DOHH2 (cell line): ENCODE data around the gene KDM1A.

Experiments
- H3F3A ChIP-seq: fragments of 200-600 bp; sonication (generic), shearing (Covaris generic); 2 replicates; pipeline ENCODE4 v1.6.0; 2016; ENCODE audit warnings: antibody characterized with exemption, mild to moderate bottlenecking; ENCODE audit not compliant: control insufficient read depth, insufficient read depth
- H3K27ac ChIP-seq: fragments of 200-600 bp; sonication (generic); 2 replicates; pipeline ENCODE4 v1.5.1; 2014; ENCODE audit warnings: low read depth, mild to moderate bottlenecking, low read length, moderate library complexity
- H3K27me3 ChIP-seq: fragments of 200-600 bp; sonication (generic); 2 replicates; pipeline ENCODE4 v1.6.1; 2014; ENCODE audit warnings: mild to moderate bottlenecking, low read length, mixed read lengths; ENCODE audit not compliant: control insufficient read depth
- H3K36me3 ChIP-seq: fragments of 200-600 bp; sonication (generic); 2 replicates; pipeline ENCODE4 v1.6.1; 2014; ENCODE audit warnings: mild to moderate bottlenecking, low read length, moderate library complexity, mixed read lengths; ENCODE audit not compliant: control insufficient read depth
- H3K4me1 ChIP-seq: fragments of 200-600 bp; sonication (generic); 2 replicates; pipeline ENCODE4 v1.6.1; 2014; ENCODE audit warnings: mild to moderate bottlenecking, low read length, mixed read lengths; ENCODE audit not compliant: control insufficient read depth
- H3K4me2 ChIP-seq: fragments of 200-600 bp; sonication (generic); 2 replicates; pipeline ENCODE4 v1.6.0; 2014; ENCODE audit warnings: mild to moderate bottlenecking, low read length, moderate library complexity
- H3K4me3 ChIP-seq: fragments of 200-600 bp; sonication (generic); 2 replicates; pipeline ENCODE4 v1.5.1; 2014; ENCODE audit warnings: mild to moderate bottlenecking, low read length, mixed read lengths
- H3K79me2 ChIP-seq: fragments of 200-600 bp; sonication (generic); 2 replicates; pipeline ENCODE4 v1.6.1; 2014; ENCODE audit warnings: mild to moderate bottlenecking, low read length, mixed read lengths; ENCODE audit not compliant: control insufficient read depth
- H3K9me2 ChIP-seq: fragments of 200-600 bp; sonication (generic); replicated peaks from 2 replicates; pipeline ENCODE4 v1.6.1; 2014; ENCODE audit warnings: mild to moderate bottlenecking, low read length, mixed read lengths; ENCODE audit not compliant: control insufficient read depth
- H3K9me3 ChIP-seq: fragments of 200-600 bp; sonication (generic); 2 replicates; pipeline ENCODE4 v1.6.1; 2014; ENCODE audit warnings: antibody characterized with exemption, low read length, mixed read lengths; ENCODE audit not compliant: control insufficient read depth, insufficient read depth
- H4K20me1 ChIP-seq: fragments of 200-600 bp; sonication (generic); 2 replicates; pipeline ENCODE4 v1.6.0; 2014; ENCODE audit warnings: low read depth, mild to moderate bottlenecking, antibody characterized with exemption, low read length, moderate library complexity; ENCODE audit not compliant: control insufficient read depth, insufficient read depth
- EZH2phosphoT487 ChIP-seq: fragments of 200-600 bp; sonication (generic); IDR thresholded peaks from 2 replicates; pipeline ENCODE4 v1.6.1; 2017; ENCODE audit warnings: borderline replicate concordance, mild to moderate bottlenecking, antibody characterized with exemption, low read length, moderate library complexity, mixed read lengths
- TF ChIP-seq, protein P1 (sequence below): fragments of 200-600 bp; sonication (generic); IDR thresholded peaks from one replicate; pipeline ENCODE4 v1.5.1; 2014; ENCODE audit warnings: antibody characterized with exemption, mild to moderate bottlenecking, low read depth, low read length; ENCODE audit not compliant: poor library complexity, severe bottlenecking

The KDM1A gene

DNA sequence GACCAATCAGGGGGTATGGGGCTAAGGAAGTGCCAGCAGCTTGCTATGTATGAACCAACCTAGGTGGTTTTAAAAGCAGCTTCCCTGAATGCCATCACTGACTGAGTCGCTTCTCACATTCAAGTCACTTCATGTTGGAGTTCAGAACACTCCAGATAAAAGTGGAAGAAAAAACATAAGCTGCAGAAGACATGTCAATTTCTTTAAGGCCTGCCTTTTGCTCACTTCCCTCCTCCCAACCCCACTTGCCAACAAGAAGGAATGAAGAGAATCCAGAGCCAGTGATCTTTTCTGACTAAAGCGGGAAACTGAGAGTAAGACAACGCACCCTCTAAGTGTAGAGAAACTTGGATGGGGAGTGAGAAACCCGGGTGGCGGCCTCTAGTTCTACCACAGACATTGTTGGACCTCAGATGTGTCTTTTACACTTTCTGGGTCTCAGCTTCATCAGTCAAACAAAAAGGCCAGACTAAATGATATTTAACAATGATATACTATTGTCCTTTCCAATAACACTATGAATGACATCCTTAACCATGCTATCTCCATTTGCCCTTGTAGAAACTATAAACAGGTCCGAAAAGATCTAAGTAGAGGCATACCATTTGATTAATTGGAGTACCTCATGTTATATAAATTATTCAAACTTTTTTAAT is 95.3 kb downstream of the KDM1A start:
- TF ChIP-seq EZH2phosphoT487 = no peak
- TF ChIP-seq, protein P1, sequence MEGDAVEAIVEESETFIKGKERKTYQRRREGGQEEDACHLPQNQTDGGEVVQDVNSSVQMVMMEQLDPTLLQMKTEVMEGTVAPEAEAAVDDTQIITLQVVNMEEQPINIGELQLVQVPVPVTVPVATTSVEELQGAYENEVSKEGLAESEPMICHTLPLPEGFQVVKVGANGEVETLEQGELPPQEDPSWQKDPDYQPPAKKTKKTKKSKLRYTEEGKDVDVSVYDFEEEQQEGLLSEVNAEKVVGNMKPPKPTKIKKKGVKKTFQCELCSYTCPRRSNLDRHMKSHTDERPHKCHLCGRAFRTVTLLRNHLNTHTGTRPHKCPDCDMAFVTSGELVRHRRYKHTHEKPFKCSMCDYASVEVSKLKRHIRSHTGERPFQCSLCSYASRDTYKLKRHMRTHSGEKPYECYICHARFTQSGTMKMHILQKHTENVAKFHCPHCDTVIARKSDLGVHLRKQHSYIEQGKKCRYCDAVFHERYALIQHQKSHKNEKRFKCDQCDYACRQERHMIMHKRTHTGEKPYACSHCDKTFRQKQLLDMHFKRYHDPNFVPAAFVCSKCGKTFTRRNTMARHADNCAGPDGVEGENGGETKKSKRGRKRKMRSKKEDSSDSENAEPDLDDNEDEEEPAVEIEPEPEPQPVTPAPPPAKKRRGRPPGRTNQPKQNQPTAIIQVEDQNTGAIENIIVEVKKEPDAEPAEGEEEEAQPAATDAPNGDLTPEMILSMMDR = no peak
- no peak overlapping the region for H3K27ac ChIP-seq
- no peaks in the 10 kb centered on the region for H3K36me3 ChIP-seq
- no peak overlapping the region for H3K4me2 ChIP-seq
- no peak overlapping the region for H3K4me3 ChIP-seq
- no peaks in the 10 kb centered on the region for H3K9me2 ChIP-seq
- H4K20me1 ChIP-seq = peaks cover 7% of the 10 kb centered on the region; the same call in 1 of the 2 replicates
- no peaks in the 10 kb centered on the region for H3K27me3 ChIP-seq
- H3K79me2 ChIP-seq = peaks cover 61% of the 10 kb centered on the region
- H3K4me1 ChIP-seq = peaks cover 18% of the 10 kb centered on the region
- no peaks in the 10 kb centered on the region for H3K9me3 ChIP-seq
- H3F3A ChIP-seq = peaks cover 7% of the 10 kb centered on the region

DNA sequence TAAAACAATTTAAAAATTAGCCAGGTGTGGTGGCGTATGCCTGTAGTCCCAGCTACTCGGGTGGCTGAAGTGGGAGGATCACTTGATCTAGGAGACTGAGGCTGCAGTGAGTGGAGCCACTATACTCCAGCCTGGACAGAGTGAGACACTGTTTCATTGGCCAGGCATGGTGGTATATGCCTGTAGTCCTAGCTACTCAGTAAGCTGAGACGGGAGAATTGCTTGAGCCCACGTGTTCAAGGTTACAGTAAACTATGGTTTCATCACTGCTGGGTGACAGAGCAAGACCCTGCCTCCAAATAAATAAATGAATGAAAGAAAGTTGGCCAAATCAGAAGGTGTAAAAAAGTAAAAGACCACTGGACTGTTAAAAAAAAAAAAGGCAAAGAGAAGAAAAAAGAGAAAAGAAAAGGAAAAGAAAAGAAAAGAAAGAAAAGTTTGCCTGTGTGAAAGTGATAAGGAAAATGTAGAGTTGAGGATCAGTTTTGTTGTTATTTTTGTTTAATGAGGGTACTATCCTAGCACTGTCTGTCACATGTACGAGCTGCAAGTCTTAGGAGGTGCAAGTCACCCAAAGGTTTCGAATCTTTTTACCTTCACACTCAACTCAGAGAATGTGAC is 97.1 kb downstream of the KDM1A start:
- TF ChIP-seq EZH2phosphoT487 = no peak
- TF ChIP-seq, protein P1 = no peak
- peaks cover 65% of the 10 kb centered on the region for H3K79me2 ChIP-seq
- no peaks in the 10 kb centered on the region for H3K9me2 ChIP-seq
- H3K4me1 ChIP-seq = peaks cover 19% of the 10 kb centered on the region
- H3K4me3 ChIP-seq = no peak overlapping the region
- no peaks in the 10 kb centered on the region for H3K9me3 ChIP-seq
- H3K27me3 ChIP-seq = no peaks in the 10 kb centered on the region
- no peak overlapping the region for H3K4me2 ChIP-seq
- no peaks in the 10 kb centered on the region for H3K36me3 ChIP-seq
- H3F3A ChIP-seq = peaks cover 7% of the 10 kb centered on the region
- no peak overlapping the region for H3K27ac ChIP-seq
- peaks cover 7% of the 10 kb centered on the region; the same call in 1 of the 2 replicates for H4K20me1 ChIP-seq

DNA sequence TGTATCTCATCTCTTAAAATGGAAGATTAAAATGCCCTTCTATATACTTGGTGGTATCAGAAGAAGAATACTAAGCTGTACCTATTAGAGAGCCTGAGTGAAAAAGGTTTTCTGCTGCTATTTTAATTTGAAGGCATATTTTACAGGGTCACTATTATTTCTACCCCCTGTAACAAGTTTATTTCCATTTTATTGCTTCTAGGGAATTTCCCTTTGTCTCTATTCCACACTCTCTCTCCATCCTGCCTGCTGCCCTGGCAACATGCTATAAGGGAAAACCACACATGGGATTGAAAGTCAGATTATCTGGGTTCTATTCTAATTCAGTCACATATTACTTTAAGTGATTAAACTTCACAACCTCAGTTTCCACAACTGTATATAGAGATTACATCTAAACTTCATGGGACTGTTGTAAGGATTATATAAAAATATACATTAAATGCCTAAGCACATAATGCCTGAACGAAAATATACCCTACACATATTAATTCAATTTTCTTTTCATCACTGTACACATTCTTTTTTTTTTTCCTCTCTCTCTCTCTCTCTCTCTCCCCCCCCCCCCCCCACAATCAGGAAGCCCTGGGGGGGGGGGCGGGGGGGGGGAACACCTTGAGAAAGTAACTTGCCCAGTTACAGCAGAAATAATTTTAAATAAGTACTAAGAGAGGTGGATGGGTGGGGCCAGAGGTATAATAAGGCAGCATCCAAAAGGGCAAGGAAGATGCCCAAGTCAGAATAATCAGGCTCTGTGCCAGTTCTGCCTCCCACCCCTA is 97.8 kb downstream of the KDM1A start:
- TF ChIP-seq, protein P1 = no peak
- no peak for TF ChIP-seq EZH2phosphoT487
- Histone ChIP-seq H3K27ac (no peak overlapping the region), H3K9me2 (no peaks in the 10 kb centered on the region), H4K20me1 (peaks cover 7% of the 10 kb centered on the region; the same call in 1 of the 2 replicates), H3K4me1 (peaks cover 19% of the 10 kb centered on the region), H3F3A (peaks cover 7% of the 10 kb centered on the region), H3K9me3 (no peaks in the 10 kb centered on the region), H3K4me2 (no peak overlapping the region), H3K4me3 (no peak overlapping the region), H3K27me3 (no peaks in the 10 kb centered on the region), H3K36me3 (no peaks in the 10 kb centered on the region), H3K79me2 (peaks cover 63% of the 10 kb centered on the region)
